ENCODE measurements around the gene CLEC18A. TPM values are rescaled to one million over a fixed set of nuclear protein-coding genes. Genes with fewer than 3 reads are reported as not detected.
"Not testable (repeated sequence)": the region's sequence is repeated elsewhere in the genome, so short reads cannot be mapped to it uniquely, and the experiment has no call there.

CLEC18A gene
- 10 to 100 TPM; 12.6 to 15.7 TPM for total RNA-seq
- 10.0 TPM for polyA plus RNA-seq (ENCODE audit: insufficient read depth, low read depth, low replicate concordance)
- long read RNA-seq, donor 1, transcript CLEC18A-201 (12 exons, 2,155 nt): major isoform, 10 of 17 reads
- long read RNA-seq, donor 1, partial matches to known transcripts: 6 of 17 reads
- long read RNA-seq, donor 1, other reads (novel, unspliced or antisense): 0 of 17 reads
- long read RNA-seq, donor 2, transcript CLEC18A-201 (12 exons, 2,155 nt): major isoform, 5 of 5 reads
- long read RNA-seq, donor 2, partial matches to known transcripts: 0 of 5 reads
- long read RNA-seq, donor 2, other reads (novel, unspliced or antisense): 0 of 5 reads

- DNase-seq; H3K36me3 ChIP-seq (ENCODE audit: low read depth, missing control alignments); H3K4me3 ChIP-seq; H3K9me3 ChIP-seq; H3K27me3 ChIP-seq; intact Hi-C loops (cut with DNase I; ENCODE audit: low total_unique reads); H3K4me1 ChIP-seq; H3K27ac ChIP-seq: not testable (repeated sequence)
- WGBS, 2 donors: 60% methylated on average over 3 of the region's 26 CpGs; no CpG with 5 or more reads in 1 of the 2 donors
These were observed at the start of gene CLEC18A for GRCh38 chr16:69951017-69951671. Gene CLEC18A, plus strand, starts transcription at chr16:69951334. Its CDS starts 33 bp downstream, at chr16:69951367.

- Histone ChIP-seq H3K36me3 (ENCODE audit: low read depth, missing control alignments) (no peaks in the 10 kb centered on the region), H3K27me3 (no peaks in the 10 kb centered on the region), H3K4me3 (no peak overlapping the region), H3K27ac (peak overlapping the region in 1 of 2 donors; percentile 28), H3K4me1 (peaks cover 6% of the 10 kb centered on the region), H3K9me3 (no peaks in the 10 kb centered on the region)
- intact Hi-C loops (cut with DNase I; ENCODE audit: low total_unique reads): no loop called here
- no peak for DNase-seq
- 74 to 76% methylated on average over 8 of the region's 8 CpGs for WGBS, 2 donors
- TF ChIP-seq CTCF (IDR thresholded peaks at IDR 0.05) (no peak), POLR2A (IDR thresholded peaks at IDR 0.05) (no peak)
These were observed 47.2 kb upstream of the CLEC18A start for GRCh38 chr16:69903865-69904415.

GRCh38 chr16:69904495-69905170 lies 46.5 kb upstream of the CLEC18A start:
- Histone ChIP-seq H3K9me3 (no peaks in the 10 kb centered on the region), H3K4me1 (peaks cover 6% of the 10 kb centered on the region), H3K4me3 (no peak overlapping the region), H3K27ac (no peak overlapping the region), H3K27me3 (no peaks in the 10 kb centered on the region), H3K36me3 (ENCODE audit: low read depth, missing control alignments) (no peaks in the 10 kb centered on the region)
- no peak for TF ChIP-seq POLR2A (IDR thresholded peaks at IDR 0.05)
- TF ChIP-seq CTCF (IDR thresholded peaks at IDR 0.05): no peak
- intact Hi-C loops (cut with DNase I; ENCODE audit: low total_unique reads): no loop called here
- 87 to 91% methylated on average over 9 of the region's 9 CpGs for WGBS, 2 donors
- no peak for DNase-seq

- no peak overlapping the region for H3K27ac ChIP-seq
- DNase-seq: no peak
- no peaks in the 10 kb centered on the region for H3K9me3 ChIP-seq
- intact Hi-C loops (cut with DNase I; ENCODE audit: low total_unique reads): no loop called here
- WGBS, 2 donors: 70 to 75% methylated on average over 2 of the region's 2 CpGs
- H3K36me3 ChIP-seq (ENCODE audit: low read depth, missing control alignments): no peaks in the 10 kb centered on the region
- H3K4me1 ChIP-seq: peaks cover 8% of the 10 kb centered on the region
- H3K4me3 ChIP-seq: no peak overlapping the region
- H3K27me3 ChIP-seq: no peaks in the 10 kb centered on the region
- no peak for TF ChIP-seq CTCF (IDR thresholded peaks at IDR 0.05)
- TF ChIP-seq POLR2A (IDR thresholded peaks at IDR 0.05): no peak
These were observed 46.0 kb upstream of the CLEC18A start for GRCh38 chr16:69905171-69905555.

GRCh38 chr16:69906838-69907401 lies 44.2 kb upstream of the CLEC18A start:
- TF ChIP-seq POLR2A (IDR thresholded peaks at IDR 0.05) (no peak), CTCF (IDR thresholded peaks at IDR 0.05) (no peak)
- Histone ChIP-seq H3K9me3 (no peaks in the 10 kb centered on the region), H3K36me3 (ENCODE audit: low read depth, missing control alignments) (no peaks in the 10 kb centered on the region), H3K27ac (no peak overlapping the region), H3K4me3 (no peak overlapping the region), H3K4me1 (peaks cover 9% of the 10 kb centered on the region), H3K27me3 (no peaks in the 10 kb centered on the region)
- 93 to 96% methylated on average over 6 of the region's 6 CpGs for WGBS, 2 donors
- DNase-seq: no peak
- intact Hi-C loops (cut with DNase I; ENCODE audit: low total_unique reads): no loop called here

Data from testis (tissue), 5 donors.